IMR-90 (cell line): ENCODE results near the gene SOX9. TPM values are rescaled to one million over a fixed set of nuclear protein-coding genes. Genes with fewer than 3 reads are reported as not detected.
A peak's percentile ranks its signal among the peaks of the same experiment; 100 is the strongest.

ENCODE experiments used
- ATAC-seq: fragments of 200-7000 bp; cut with Tn5 transposase; 2 replicates; pipeline ENCODE4 v1.9.1; 2020; ENCODE audit warnings: low read depth, mild to moderate bottlenecking, moderate library complexity
- BruUV-seq: library from RNA; stranded (reverse); fragments of 400-500 nt; replicated peaks from 2 replicates; lab custom pipeline; 2021; lab: Mats Ljungman, UMichigan
- CTCF ChIA-PET: fragments of 300-600 bp; formaldehyde crosslinking; extraction: SDS; loops from one replicate; lab custom pipeline; 2021; ENCODE audit warnings: antibody characterized with exemption; lab: Yijun Ruan, JAX
- POLR2A ChIA-PET: fragments of 300-600 bp; sonication (Branson Sonifier 250); formaldehyde crosslinking; loops from one replicate; lab custom pipeline; 2022; ENCODE audit warnings: antibody characterized with exemption; ENCODE audit not compliant: unreplicated experiment; lab: Charles Lee
- DNase-seq: peaks from one replicate; pipeline ENCODE4 v3.0.0; 2013
- H2AFZ ChIP-seq: replicated peaks from 2 replicates; pipeline ENCODE3; 2013; ENCODE audit warnings: low read length, mild to moderate bottlenecking; ENCODE audit not compliant: poor library complexity
- H2AK5ac ChIP-seq: 2 replicates; pipeline ENCODE4 v1.6.1; 2013; ENCODE audit warnings: low read depth, low read length, inconsistent platforms
- H2AK9ac ChIP-seq: replicated peaks from 2 replicates; pipeline ENCODE3; 2013; ENCODE audit warnings: mild to moderate bottlenecking, low read depth, low read length, moderate library complexity; ENCODE audit not compliant: poor library complexity
- H2BK120ac ChIP-seq: 2 replicates; pipeline ENCODE4 v1.6.1; 2013; ENCODE audit warnings: low read depth, low read length, inconsistent platforms
- H2BK15ac ChIP-seq: 3 replicates; pipeline ENCODE4 v1.6.1; 2013; ENCODE audit warnings: low read depth, low read length, inconsistent platforms
- H2BK20ac ChIP-seq: 2 replicates; pipeline ENCODE4 v1.6.1; 2013; ENCODE audit warnings: low read depth, mild to moderate bottlenecking, inconsistent platforms, low read length, moderate library complexity
- H2BK5ac ChIP-seq: 2 replicates; pipeline ENCODE4 v1.6.1; 2013; ENCODE audit warnings: mild to moderate bottlenecking, low read depth, low read length, inconsistent platforms; ENCODE audit not compliant: poor library complexity, severe bottlenecking
- H3K14ac ChIP-seq: replicated peaks from 2 replicates; pipeline ENCODE4 v1.6.1; 2013; ENCODE audit warnings: low read depth, low read length, inconsistent platforms
- H3K18ac ChIP-seq: 2 replicates; pipeline ENCODE4 v1.6.1; 2013; ENCODE audit warnings: low read depth, low read length, control low read depth
- H3K23ac ChIP-seq: 2 replicates; pipeline ENCODE4 v1.6.1; 2013; ENCODE audit warnings: low read depth, low read length, inconsistent platforms
- H3K27ac ChIP-seq: 2 replicates; pipeline ENCODE4 v1.5.1; 2013; ENCODE audit warnings: mild to moderate bottlenecking, control low read depth, low read length; ENCODE audit not compliant: insufficient read depth
- H3K27me3 ChIP-seq: 2 replicates; pipeline ENCODE4 v1.6.1; 2013; ENCODE audit warnings: low read length; ENCODE audit not compliant: control insufficient read depth, insufficient read depth
- H3K36me3 ChIP-seq: 2 replicates; pipeline ENCODE4 v1.6.1; 2013; ENCODE audit warnings: low read length, mixed read lengths; ENCODE audit not compliant: control insufficient read depth, insufficient read depth
- H3K4ac ChIP-seq: 2 replicates; pipeline ENCODE4 v1.6.1; 2013; ENCODE audit warnings: low read depth, low read length, inconsistent platforms
- H3K4me1 ChIP-seq: 2 replicates; pipeline ENCODE4 v1.6.1; 2013; ENCODE audit warnings: low read length, mixed read lengths; ENCODE audit not compliant: control insufficient read depth, insufficient read depth
- H3K4me2 ChIP-seq: 2 replicates; pipeline ENCODE4 v1.6.1; 2013; ENCODE audit warnings: low read depth, mild to moderate bottlenecking, control low read depth, low read length, moderate library complexity
- H3K4me3 ChIP-seq: 2 replicates; pipeline ENCODE4 v1.5.1; 2013; ENCODE audit warnings: low read depth, mild to moderate bottlenecking, control low read depth, low read length, moderate library complexity; ENCODE audit not compliant: insufficient read depth
- H3K56ac ChIP-seq: 2 replicates; pipeline ENCODE4 v1.6.1; 2013; ENCODE audit warnings: low read length, inconsistent platforms; ENCODE audit not compliant: insufficient read depth; ENCODE audit errors: extremely low read depth
- H3K79me1 ChIP-seq, 2 experiments: 2 replicates each; pipeline ENCODE4 v1.6.1; 2013; ENCODE audit warnings: low read length in 2 of 2, inconsistent platforms in 1 of 2, low read depth in 1 of 2
- H3K9ac ChIP-seq: 2 replicates; pipeline ENCODE4 v1.6.1; 2013; ENCODE audit warnings: low read depth, low read length, control low read depth
- H3K9me1 ChIP-seq: 2 replicates; pipeline ENCODE4 v1.6.1; 2013; ENCODE audit warnings: low read length, inconsistent platforms; ENCODE audit not compliant: insufficient read depth
- H3K9me3 ChIP-seq: 2 replicates; pipeline ENCODE4 v1.6.1; 2013; ENCODE audit warnings: low read length; ENCODE audit not compliant: control insufficient read depth, insufficient read depth
- H4K20me1 ChIP-seq: 2 replicates; pipeline ENCODE4 v1.6.1; 2013; ENCODE audit warnings: low read length, inconsistent platforms; ENCODE audit not compliant: insufficient read depth
- H4K5ac ChIP-seq: 2 replicates; pipeline ENCODE4 v1.6.1; 2013; ENCODE audit warnings: mild to moderate bottlenecking, low read depth, low read length, control low read depth
- H4K8ac ChIP-seq, 2 experiments: 2 replicates each; pipeline ENCODE4 v1.6.1; 2013; ENCODE audit warnings: low read depth in 2 of 2, low read length in 2 of 2, control low read depth in 1 of 2, inconsistent platforms in 1 of 2
- H4K91ac ChIP-seq: 2 replicates; pipeline ENCODE4 v1.6.1; 2013; ENCODE audit warnings: low read depth, low read length, inconsistent platforms; ENCODE audit not compliant: insufficient read depth
- FOS ChIP-seq: fragments of 150-350 bp; IDR thresholded peaks from 2 replicates; pipeline ENCODE4 v1.6.1; 2016; ENCODE audit warnings: low read depth, low read length
- MXI1 ChIP-seq: IDR thresholded peaks from 2 replicates; pipeline ENCODE4 v1.6.1; 2012; ENCODE audit warnings: low read depth, mild to moderate bottlenecking, low read length, moderate library complexity, borderline replicate concordance
- WGBS, 2 experiments: methylation state at CpG; one replicate each; pipeline versions ENCODE4 v1.1.5 to v1.1.7; 2013; ENCODE audit warnings: missing lambda C conversion rate in 2 of 2; ENCODE audit not compliant: insufficient read length in 1 of 2; ENCODE audit errors: extremely low coverage in 2 of 2; 5-methylcytosine and 5-hydroxymethylcytosine counted together
- dilution Hi-C: fragments of 300-500 bp; cut with HindIII; formaldehyde crosslinking; loops from one replicate; pipeline ENCODE4 v1.14.3; 2018; ENCODE audit warnings: low sequenced_read_pairs; ENCODE audit not compliant: unreplicated experiment
- in situ Hi-C: fragments of 300-500 bp; cut with MboI; formaldehyde crosslinking; loops from 3 replicates; pipeline ENCODE4 v1.14.3; 2019; ENCODE audit warnings: low sequenced_read_pairs, inconsistent platforms, mixed read lengths
- intact Hi-C: fragments of 100-400 bp; cut with micrococcal nuclease; formaldehyde crosslinking; loops from 2 replicates; pipeline ENCODE4 v1.10.0; 2022
- polyA plus RNA-seq, 3 experiments: library from polyadenylated mRNA; depleted of rRNA; stranded (reverse); fragments of >200 nt; gene quantifications; 2 replicates each; pipeline ENCODE4 v1.2.3, GENCODE V29; 2012; ENCODE audit warnings: low replicate concordance in 1 of 3
- total RNA-seq: library from RNA; depleted of rRNA; stranded (reverse); fragments of >200 nt; gene quantifications from 2 replicates; pipeline ENCODE4 v1.2.3, GENCODE V29; 2012

SOX9 gene
- total and polyA plus RNA-seq, 2 of the 4 experiments (the other 2 are of a cell fraction) = 4.1 to 12.7 TPM

- dilution Hi-C loops (no loop called here), intact Hi-C loops (no loop called here), in situ Hi-C loops (no loop called here)
- Histone ChIP-seq H2BK20ac (peak overlapping the region; percentile 69), H3K27ac (peak overlapping the region; percentile 55), H3K36me3 (no peaks in the 10 kb centered on the region), H4K5ac (no peak overlapping the region; the same call in 1 of the 2 replicates), H3K4ac (peak overlapping the region; percentile 78), H3K14ac (peak overlapping the region; percentile 77), H2AFZ (peak overlapping the region; percentile 36), H3K27me3 (no peaks in the 10 kb centered on the region), H2AK5ac (peak overlapping the region; percentile 52), H3K23ac (peak overlapping the region; percentile 41; the same call in 1 of the 2 replicates), H3K4me3 (no peak overlapping the region), H2BK15ac (peak overlapping the region; percentile 53; the same call in 2 of the 3 replicates), H3K18ac (peak overlapping the region; percentile 2; the same call in 1 of the 2 replicates), H3K9me1 (peaks cover 9% of the 10 kb centered on the region), H3K4me2 (peak overlapping the region; percentile 27), H4K8ac (peak overlapping the region; percentile 60 to 70; a peak in 3 of 4 replicates), H4K20me1 (no peaks in the 10 kb centered on the region), H3K56ac (no peak overlapping the region; the same call in 1 of the 2 replicates), H2BK120ac (peak overlapping the region; percentile 73), H2BK5ac (peak overlapping the region; percentile 7), H3K79me1 (no peaks in the 10 kb centered on the region), H4K91ac (peak overlapping the region; percentile 76), H3K4me1 (peaks cover 10% of the 10 kb centered on the region), H2AK9ac (peak overlapping the region; percentile 19), H3K9me3 (no peaks in the 10 kb centered on the region), H3K9ac (peak overlapping the region; percentile 8; the same call in 1 of the 2 replicates)
- TF ChIP-seq FOS = peak; percentile 51; the same call in 1 of the 2 replicates
- no peak for TF ChIP-seq MXI1
- POLR2A ChIA-PET = no interaction called here
- no TSS peak for BruUV-seq
- peak; percentile 72 for DNase-seq
- 43% methylated on average over 6 of the region's 11 CpGs; no CpG with 5 or more reads in 1 of the 2 experiments for WGBS, 2 experiments
- ATAC-seq = peak; percentile 69
- CTCF ChIA-PET = interaction anchor here (1.6 kb wide), 1 partner anchor 27 kb away, joined by 3 read pairs; no protein-coding TSS in a partner anchor
These were observed 31.0 kb downstream of the SOX9 start for GRCh38 chr17:72151565-72152386.
